HepG2 (cell line): ENCODE results near the gene PIP4K2B. TPM values are rescaled to one million over a fixed set of nuclear protein-coding genes. Genes with fewer than 3 reads are reported as not detected.

Source experiments
- ATF7-NPFF ChIP-seq: sonication (generic); formaldehyde crosslinking; IDR thresholded peaks from 2 replicates; pipeline ENCODE4 v1.8.1; 2023; ENCODE audit warnings: mild to moderate bottlenecking, low read depth, missing genetic modification reagents, moderate library complexity
- CENPT ChIP-seq: sonication (generic); formaldehyde crosslinking; IDR thresholded peaks from 2 replicates; pipeline ENCODE4 v1.8.0; 2022; ENCODE audit warnings: low read depth, mild to moderate bottlenecking, moderate library complexity, missing genetic modification reagents
- DDIT3 ChIP-seq: sonication (generic); formaldehyde crosslinking; IDR thresholded peaks from 2 replicates; pipeline ENCODE4 v1.4.0; 2020; ENCODE audit warnings: mild to moderate bottlenecking, missing genetic modification reagents
- FOXK2 ChIP-seq: fragments of 450-650 bp; IDR thresholded peaks from 2 replicates; pipeline ENCODE4 v1.6.1; 2016
- HDAC1 ChIP-seq: sonication (generic); formaldehyde crosslinking; IDR thresholded peaks from 2 replicates; pipeline ENCODE4 v1.5.1; 2020; ENCODE audit warnings: mild to moderate bottlenecking, missing genetic modification reagents
- HNRNPL ChIP-seq: fragments of 200-400 bp; formaldehyde crosslinking; IDR thresholded peaks from 2 replicates; pipeline ENCODE4 v1.6.1; 2017; ENCODE audit warnings: mild to moderate bottlenecking, low read depth, low read length
- MED8 ChIP-seq: sonication (generic); formaldehyde crosslinking; IDR thresholded peaks from 2 replicates; pipeline ENCODE4 v1.8.1; 2023; ENCODE audit warnings: mild to moderate bottlenecking, missing genetic modification reagents; ENCODE audit not compliant: insufficient replicate concordance
- NFYB ChIP-seq: sonication (generic); formaldehyde crosslinking; IDR thresholded peaks from 2 replicates; pipeline ENCODE4 v1.4.0; 2020; ENCODE audit warnings: missing genetic modification reagents
- NR0B2 ChIP-seq: sonication (generic); formaldehyde crosslinking; IDR thresholded peaks from 2 replicates; pipeline ENCODE4 v1.4.0; 2020; ENCODE audit warnings: mild to moderate bottlenecking, missing genetic modification reagents
- RBM39 ChIP-seq: fragments of 200-400 bp; formaldehyde crosslinking; IDR thresholded peaks from one replicate; pipeline ENCODE4 v1.6.1; 2018; ENCODE audit warnings: antibody characterized with exemption, mild to moderate bottlenecking, low read depth, low read length; ENCODE audit not compliant: poor library complexity, severe bottlenecking
- REL ChIP-seq: sonication (generic); formaldehyde crosslinking; conservative IDR thresholded peaks from 2 replicates; pipeline ENCODE4 v1.8.0; 2022; ENCODE audit warnings: mild to moderate bottlenecking, missing genetic modification reagents, moderate library complexity
- U2AF1 ChIP-seq: fragments of 200-400 bp; formaldehyde crosslinking; optimal IDR thresholded peaks from 2 replicates; pipeline ENCODE3; 2017; ENCODE audit warnings: mild to moderate bottlenecking, low read depth, low read length
- UBTF ChIP-seq: sonication (generic); formaldehyde crosslinking; IDR thresholded peaks from 2 replicates; pipeline ENCODE4 v1.4.0; 2020; ENCODE audit warnings: mild to moderate bottlenecking, missing genetic modification reagents
- ZBTB3 ChIP-seq: sonication (generic); formaldehyde crosslinking; IDR thresholded peaks from 2 replicates; pipeline ENCODE4 v1.4.0; 2020; ENCODE audit warnings: low read depth, mild to moderate bottlenecking, moderate library complexity, missing genetic modification reagents, borderline replicate concordance
- ZBTB38 ChIP-seq: sonication (generic); formaldehyde crosslinking; IDR thresholded peaks from 2 replicates; pipeline ENCODE4 v1.5.1; 2020; ENCODE audit warnings: mild to moderate bottlenecking, missing genetic modification reagents
- ZFP90 ChIP-seq: sonication (generic); formaldehyde crosslinking; IDR thresholded peaks from 2 replicates; pipeline ENCODE4 v1.8.0; 2022; ENCODE audit warnings: missing genetic modification reagents, mild to moderate bottlenecking, inconsistent platforms, borderline replicate concordance
- ZNF136 ChIP-seq: sonication (generic); formaldehyde crosslinking; IDR thresholded peaks from 2 replicates; pipeline ENCODE4 v1.8.1; 2022; ENCODE audit warnings: low read depth, mild to moderate bottlenecking, moderate library complexity, missing genetic modification reagents
- ZNF263 ChIP-seq: sonication (generic); formaldehyde crosslinking; IDR thresholded peaks from 2 replicates; pipeline ENCODE4 v1.4.0; 2020; ENCODE audit warnings: missing genetic modification reagents
- ZNF264 ChIP-seq: sonication (generic); formaldehyde crosslinking; IDR thresholded peaks from 2 replicates; pipeline ENCODE4 v1.4.0; 2020; ENCODE audit warnings: missing genetic modification reagents
- ZNF343 ChIP-seq: sonication (generic); formaldehyde crosslinking; IDR thresholded peaks from 2 replicates; pipeline ENCODE4 v1.4.0; 2020; ENCODE audit warnings: mild to moderate bottlenecking, missing genetic modification reagents
- ZNF572 ChIP-seq: sonication (generic); formaldehyde crosslinking; IDR thresholded peaks from 2 replicates; pipeline ENCODE4 v1.5.1; 2020; ENCODE audit warnings: mild to moderate bottlenecking, missing genetic modification reagents
- ZNF687 ChIP-seq: sonication (generic); formaldehyde crosslinking; IDR thresholded peaks from 2 replicates; pipeline ENCODE4 v1.5.1; 2020; ENCODE audit warnings: mild to moderate bottlenecking, missing genetic modification reagents, moderate library complexity
- ZSCAN21 ChIP-seq: sonication (generic); formaldehyde crosslinking; IDR thresholded peaks from 2 replicates; pipeline ENCODE4 v1.8.0; 2022; ENCODE audit warnings: mild to moderate bottlenecking, missing genetic modification reagents, moderate library complexity, borderline replicate concordance
- polyA plus RNA-seq, 8 experiments: library from polyadenylated mRNA; depleted of rRNA in 3 of 8; stranded (reverse) in 7 of 8; unstranded in 1 of 8; fragments of >200 nt; fragmentation: Illumina TruSeq in 4 of 8; extraction: Trizol in 4 of 8; gene quantifications; 2 replicates each; pipeline versions ENCODE4 v1.2.1 to v1.2.3, GENCODE V29; 2011 to 2016; ENCODE audit warnings: low read depth in 4 of 8, missing spikeins in 1 of 8, mixed read lengths in 1 of 8; ENCODE audit not compliant: insufficient read depth in 1 of 8
- total RNA-seq, 5 experiments: library from RNA; depleted of rRNA; stranded (reverse); fragments of >200 nt; fragmentation: Illumina TruSeq; extraction: Trizol; gene quantifications; 2 replicates each; pipeline ENCODE4 v1.2.3, GENCODE V29; 2016; ENCODE audit warnings: low read depth in 1 of 5

PIP4K2B gene
- total and polyA plus RNA-seq, 2 of the 13 experiments (the other 11 are each of a cell fraction or from before 2014, with no cell fraction given), result 20.4 to 54.0 TPM

- peak; percentile 43 for TF ChIP-seq RBM39
- 0 out of 2 replicates have a peak, but pooled peaks have one; percentile 58 for TF ChIP-seq HNRNPL
- peak; percentile 1 for TF ChIP-seq U2AF1
- no peak for TF ChIP-seq NFYB (CRISPR knock-in tag)
- TF ChIP-seq ZFP90 (CRISPR knock-in tag), result 0 out of 2 replicates have a peak, but pooled peaks have one; percentile 31
- TF ChIP-seq UBTF (CRISPR knock-in tag), result peak; percentile 1; the same call in 1 of the 2 replicates
- 0 out of 2 replicates have a peak, but pooled peaks have one; percentile 38 for TF ChIP-seq CENPT (CRISPR knock-in tag)
- TF ChIP-seq ZNF572 (CRISPR knock-in tag), result no peak
- TF ChIP-seq ZNF263, result peak; percentile 15; the same call in 1 of the 2 replicates
- no peak for TF ChIP-seq ZBTB38 (CRISPR knock-in tag)
- TF ChIP-seq DDIT3 (CRISPR knock-in tag), result no peak
- no peak for TF ChIP-seq HDAC1 (CRISPR knock-in tag)
- TF ChIP-seq REL (CRISPR knock-in tag), result no peak
- no peak for TF ChIP-seq ZSCAN21 (CRISPR knock-in tag)
- no peak for TF ChIP-seq ZBTB3
- 0 out of 2 replicates have a peak, but pooled peaks have one; percentile 15 for TF ChIP-seq ATF7-NPFF (CRISPR knock-in tag)
- TF ChIP-seq ZNF264 (CRISPR knock-in tag), result no peak
- TF ChIP-seq ZNF343, result no peak
- no peak for TF ChIP-seq NR0B2 (CRISPR knock-in tag)
- TF ChIP-seq FOXK2, result no peak
- peak; percentile 25 for TF ChIP-seq MED8
- no peak for TF ChIP-seq ZNF136
- TF ChIP-seq ZNF687 (CRISPR knock-in tag), result peak; percentile 5; the same call in 1 of the 2 replicates
Observed at GRCh38 chr17:38733282-38733981, 65.9 kb downstream of the PIP4K2B start (continued).
